Testis (tissue), 3 donors: Measurements from ENCODE around the gene EEF2K. TPM values are rescaled to one million over a fixed set of nuclear protein-coding genes. Genes with fewer than 3 reads are reported as not detected.
"Not testable (repeated sequence)": the region's sequence is repeated elsewhere in the genome, so short reads cannot be mapped to it uniquely, and the experiment has no call there.

Experiments used
- DNase-seq: peaks from one replicate; pipeline ENCODE4 v3.0.0-alpha.2; 2019
- H3K27ac ChIP-seq, 2 donors: fragments of 200-600 bp; sonication (generic); one replicate each; pipeline ENCODE4 v1.5.1; 2019
- H3K27me3 ChIP-seq: fragments of 200-600 bp; sonication (generic); one replicate; pipeline ENCODE4 v1.5.1; 2019
- H3K36me3 ChIP-seq: fragments of 200-600 bp; sonication (generic); one replicate; pipeline ENCODE4 v1.5.1; 2017; ENCODE audit warnings: low read depth; ENCODE audit errors: missing control alignments
- H3K4me1 ChIP-seq: fragments of 200-600 bp; sonication (generic); one replicate; pipeline ENCODE4 v1.5.1; 2019
- H3K4me3 ChIP-seq, 2 donors: fragments of 200-600 bp; sonication (generic); one replicate each; pipeline ENCODE4 v1.5.1; 2017 to 2019
- H3K9me3 ChIP-seq: fragments of 200-600 bp; sonication (generic); one replicate; pipeline ENCODE4 v1.5.1; 2017
- POLR2A ChIP-seq: fragments of 450-650 bp; IDR thresholded peaks from one replicate; pipeline ENCODE4 v1.6.1; 2017; ENCODE audit warnings: antibody characterized with exemption, mild to moderate bottlenecking, moderate library complexity
- WGBS, 2 donors: methylation state at CpG; one replicate each; pipeline ENCODE4 v1.1.5; 2018; 5-methylcytosine and 5-hydroxymethylcytosine counted together
- intact Hi-C: fragments of 100-400 bp; cut with DNase I; formaldehyde crosslinking; loops from one replicate; pipeline ENCODE4 v1.15.1; 2023; ENCODE audit warnings: low total_unique reads
- polyA plus RNA-seq: library from polyadenylated mRNA; stranded (reverse); fragments of 350-450 nt; fragmentation: Illumina TruSeq; extraction: RNeasy Lipid Tissue Mini Kit (QIAGEN cat#74804); gene quantifications from one replicate; pipeline ENCODE4 v1.2.3, GENCODE V29; 2014; ENCODE audit warnings: low read depth, low replicate concordance; ENCODE audit not compliant: insufficient read depth
- total RNA-seq, 2 donors: library from RNA; depleted of rRNA; stranded (reverse); fragments of >200 nt; gene quantifications; one replicate each; pipeline ENCODE4 v1.2.3, GENCODE V29; 2016
- TF ChIP-seq, protein P1 (sequence below), 3 experiments: fragments of 450-650 bp in 2 of 3; fragments of 200-600 bp in 1 of 3; sonication (generic) in 1 of 3; IDR thresholded peaks; one replicate each; pipeline ENCODE4 v1.5.1; 2016 to 2019; ENCODE audit warnings: antibody characterized with exemption in 3 of 3, mild to moderate bottlenecking in 2 of 3, moderate library complexity in 1 of 3

The EEF2K gene
- total and polyA plus RNA-seq, 3 donors from 2014 or later = 6.6 to 11.1 (median 10.2) TPM

DNA sequence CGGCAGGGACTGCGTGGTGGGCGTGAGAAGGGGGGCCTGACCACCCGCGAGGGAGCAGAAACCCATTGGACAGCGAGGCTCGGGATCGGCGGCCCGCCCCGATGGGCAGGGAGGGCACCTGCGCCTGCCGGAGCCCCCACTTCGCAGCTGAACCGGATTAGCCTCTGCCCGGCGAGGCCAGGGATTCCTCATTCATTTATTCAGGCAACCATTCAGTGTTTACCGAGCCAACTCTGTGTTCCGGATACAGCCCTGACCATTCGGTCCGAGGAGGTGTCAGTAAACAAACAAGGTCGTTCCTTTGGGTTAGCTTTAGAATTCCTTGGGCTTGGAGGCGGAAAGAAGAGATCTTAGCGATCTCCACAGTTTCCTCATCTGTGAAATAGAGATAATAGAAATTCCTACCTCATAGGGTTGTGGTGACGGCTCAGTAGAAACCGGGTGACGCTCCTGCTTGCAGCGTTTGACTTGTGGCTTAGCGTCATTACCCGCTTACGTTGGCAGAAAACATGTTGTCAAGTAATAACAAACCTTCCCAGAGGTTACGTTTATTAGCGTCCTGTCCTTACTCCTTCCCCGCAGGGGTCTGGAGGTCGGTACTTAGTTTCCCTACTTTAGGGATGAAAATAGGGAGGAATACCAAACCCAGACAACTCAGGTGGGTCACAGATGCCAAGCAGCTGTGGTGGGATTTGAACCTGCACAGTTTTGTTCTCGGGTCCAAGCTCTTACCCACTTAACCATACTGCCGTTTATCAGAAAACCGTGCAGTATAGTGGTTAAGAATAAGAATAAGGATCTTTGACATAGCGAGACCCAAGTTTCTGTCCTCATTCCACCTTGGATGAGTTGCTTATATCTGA is 92.0 kb downstream of the EEF2K start:
- intact Hi-C loops = loop anchor here (5.0 kb wide), 1 partner anchor 101 kb away; no protein-coding TSS in a partner anchor
- peak; percentile 73 for DNase-seq
- 0% methylated on average over 28 to 34 of the region's 39 CpGs for WGBS, 2 donors

DNA sequence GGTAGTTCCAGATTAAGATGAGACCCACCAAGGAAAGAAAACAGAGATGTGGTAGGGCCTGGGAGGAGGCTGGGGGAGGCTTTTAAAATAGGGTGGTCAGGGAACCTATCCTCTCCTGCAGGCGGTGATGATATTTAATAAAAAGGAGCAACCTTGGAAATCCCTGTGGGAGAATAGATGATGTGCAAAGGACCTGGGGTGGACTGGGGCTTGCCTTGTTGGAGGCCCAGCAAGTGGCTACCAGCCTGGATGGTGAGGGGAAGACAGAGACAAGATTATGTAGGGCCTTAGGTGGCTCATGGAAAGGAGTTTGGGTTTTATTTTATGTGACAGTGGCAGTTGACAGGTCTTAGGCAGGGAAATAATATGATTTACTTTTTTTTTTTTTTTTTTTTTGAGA is 93.0 kb downstream of the EEF2K start:
- TF ChIP-seq, protein P1, sequence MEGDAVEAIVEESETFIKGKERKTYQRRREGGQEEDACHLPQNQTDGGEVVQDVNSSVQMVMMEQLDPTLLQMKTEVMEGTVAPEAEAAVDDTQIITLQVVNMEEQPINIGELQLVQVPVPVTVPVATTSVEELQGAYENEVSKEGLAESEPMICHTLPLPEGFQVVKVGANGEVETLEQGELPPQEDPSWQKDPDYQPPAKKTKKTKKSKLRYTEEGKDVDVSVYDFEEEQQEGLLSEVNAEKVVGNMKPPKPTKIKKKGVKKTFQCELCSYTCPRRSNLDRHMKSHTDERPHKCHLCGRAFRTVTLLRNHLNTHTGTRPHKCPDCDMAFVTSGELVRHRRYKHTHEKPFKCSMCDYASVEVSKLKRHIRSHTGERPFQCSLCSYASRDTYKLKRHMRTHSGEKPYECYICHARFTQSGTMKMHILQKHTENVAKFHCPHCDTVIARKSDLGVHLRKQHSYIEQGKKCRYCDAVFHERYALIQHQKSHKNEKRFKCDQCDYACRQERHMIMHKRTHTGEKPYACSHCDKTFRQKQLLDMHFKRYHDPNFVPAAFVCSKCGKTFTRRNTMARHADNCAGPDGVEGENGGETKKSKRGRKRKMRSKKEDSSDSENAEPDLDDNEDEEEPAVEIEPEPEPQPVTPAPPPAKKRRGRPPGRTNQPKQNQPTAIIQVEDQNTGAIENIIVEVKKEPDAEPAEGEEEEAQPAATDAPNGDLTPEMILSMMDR (IDR thresholded peaks at IDR 0.05) = no peak
- TF ChIP-seq POLR2A = no peak
- H3K27me3 ChIP-seq = no peaks in the 10 kb centered on the region
- intact Hi-C loops = loop anchor here (5.0 kb wide), 1 partner anchor 102 kb away; no protein-coding TSS in a partner anchor
- no peaks in the 10 kb centered on the region for H3K9me3 ChIP-seq
- peaks cover 7% of the 10 kb centered on the region for H3K4me1 ChIP-seq
- no peak for DNase-seq
- peak overlapping the region in 1 of 2 donors; percentile 94 for H3K27ac ChIP-seq
- no peaks in the 10 kb centered on the region for H3K36me3 ChIP-seq
- WGBS, 2 donors = 77 to 78% methylated on average over 1 of the region's 1 CpG
- no peak overlapping the region for H3K4me3 ChIP-seq

More for the DNA sequence above, 92.0 kb downstream of the EEF2K start:
- no peaks in the 10 kb centered on the region for H3K36me3 ChIP-seq
- H3K9me3 ChIP-seq = no peaks in the 10 kb centered on the region
- TF ChIP-seq, protein P1 (IDR thresholded peaks at IDR 0.05) = no peak
- no peak for TF ChIP-seq POLR2A
- peak overlapping the region; percentile 88 to 94 for H3K27ac ChIP-seq
- peak overlapping the region; percentile 73 to 90 for H3K4me3 ChIP-seq
- no peaks in the 10 kb centered on the region for H3K27me3 ChIP-seq
- H3K4me1 ChIP-seq = peaks cover 7% of the 10 kb centered on the region

DNA sequence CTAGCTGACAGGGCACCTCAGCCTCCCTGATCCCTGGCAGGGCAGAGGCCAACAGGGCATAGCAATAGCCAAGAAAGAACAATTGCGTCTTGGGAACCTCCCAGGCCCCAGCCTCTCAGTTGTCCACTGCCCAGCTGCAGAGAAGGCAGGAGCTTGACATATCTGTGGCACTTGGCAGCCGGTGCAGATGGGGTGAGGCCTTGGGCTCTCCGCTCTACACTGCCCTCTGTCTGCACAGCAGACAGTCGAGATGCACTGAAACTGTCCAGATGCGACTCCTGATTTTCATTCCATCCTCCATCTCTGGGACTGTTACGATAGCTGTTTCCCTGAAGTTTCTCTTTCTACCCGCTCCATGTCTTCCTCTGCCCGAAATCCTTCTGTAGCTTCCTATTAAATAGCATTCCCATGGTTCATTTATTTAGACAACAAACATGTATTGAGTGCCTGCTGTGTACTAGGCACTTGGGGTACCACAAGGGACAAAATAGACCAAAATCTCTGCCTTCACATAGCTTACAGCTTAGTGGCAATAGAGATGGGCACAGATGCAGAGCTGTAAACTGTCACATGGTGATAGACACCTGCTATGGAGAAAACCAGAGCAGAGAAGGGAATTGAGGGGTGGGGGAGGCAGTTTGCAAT is 94.5 kb downstream of the EEF2K start:
- no peak for TF ChIP-seq POLR2A
- TF ChIP-seq, protein P1 (IDR thresholded peaks at IDR 0.05) = peak in 2 of 3 experiments; percentile 41 to 48
- Histone ChIP-seq H3K4me3 (no peak overlapping the region), H3K4me1 (peaks cover 7% of the 10 kb centered on the region), H3K27ac (no peak overlapping the region), H3K27me3 (no peaks in the 10 kb centered on the region), H3K36me3 (no peaks in the 10 kb centered on the region), H3K9me3 (no peaks in the 10 kb centered on the region)
- intact Hi-C loops = no loop called here
- 64 to 65% methylated on average over 8 of the region's 8 CpGs for WGBS, 2 donors
- peak; percentile 84 for DNase-seq

DNA sequence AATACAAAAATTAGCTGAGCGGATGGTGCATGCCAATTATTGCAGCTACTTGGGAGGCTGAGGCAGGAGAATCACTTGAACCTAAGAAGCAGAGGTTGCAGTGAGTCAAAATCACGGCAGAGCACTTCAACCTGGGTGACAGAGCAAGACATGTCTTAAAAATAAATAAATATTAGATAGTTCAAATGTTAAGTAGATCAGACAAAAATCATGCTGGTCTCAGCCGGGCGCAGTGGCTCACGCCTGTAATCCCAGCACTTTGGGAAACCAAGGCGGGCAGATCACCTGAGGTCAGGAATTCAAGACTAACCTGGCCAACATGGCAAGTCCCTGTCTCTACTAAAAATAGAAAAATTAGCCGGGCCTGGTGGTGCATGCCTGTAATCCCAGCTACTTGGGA is 95.3 kb downstream of the EEF2K start:
- H3K9me3 ChIP-seq, intact Hi-C loops: not testable (repeated sequence)
- 95% methylated on average over 7 of the region's 7 CpGs for WGBS, 2 donors

DNA sequence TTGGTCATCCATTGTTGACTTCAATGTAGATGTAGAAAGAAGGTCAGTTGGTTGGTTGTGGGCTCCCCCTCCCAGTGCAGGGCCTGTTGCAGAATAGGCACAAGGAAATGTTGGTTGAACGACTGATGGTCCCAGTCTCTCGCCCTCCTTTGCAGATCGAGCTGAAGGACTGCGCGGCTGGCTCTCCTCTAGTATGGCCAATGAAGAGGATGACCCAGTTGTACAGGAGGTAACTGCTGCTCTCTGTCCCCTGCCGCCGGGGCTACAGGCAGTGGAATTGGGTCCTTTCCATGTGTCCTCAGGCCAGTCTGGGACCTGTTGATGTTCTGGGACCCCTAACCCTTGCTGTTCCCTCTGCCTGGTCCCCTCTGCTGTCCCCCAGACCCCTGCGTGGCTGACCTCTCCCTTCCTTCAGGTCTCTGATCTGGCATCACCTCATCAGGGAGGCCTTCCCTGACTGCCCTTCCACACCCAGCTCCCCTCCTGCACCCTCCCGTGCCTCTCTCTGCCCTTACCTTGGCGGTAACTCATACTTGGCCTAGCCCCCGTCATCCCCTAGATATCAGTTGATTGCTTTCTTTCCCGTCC is 96.8 kb downstream of the EEF2K start:
- Histone ChIP-seq H3K27ac (no peak overlapping the region), H3K9me3 (no peaks in the 10 kb centered on the region), H3K27me3 (no peaks in the 10 kb centered on the region), H3K36me3 (no peaks in the 10 kb centered on the region), H3K4me3 (no peak overlapping the region), H3K4me1 (peaks cover 7% of the 10 kb centered on the region)
- no peak for TF ChIP-seq POLR2A
- TF ChIP-seq, protein P1 (IDR thresholded peaks at IDR 0.05) = no peak
- intact Hi-C loops = no loop called here
- 96 to 98% methylated on average over 12 of the region's 12 CpGs for WGBS, 2 donors
- DNase-seq = no peak

More for the DNA sequence above, 95.3 kb downstream of the EEF2K start:
- not testable (repeated sequence) for H3K4me1 ChIP-seq, H3K27ac ChIP-seq, H3K36me3 ChIP-seq, DNase-seq, H3K27me3 ChIP-seq, H3K4me3 ChIP-seq
